ENCODE data around the gene ECSIT.

Gene ECSIT

DNA sequence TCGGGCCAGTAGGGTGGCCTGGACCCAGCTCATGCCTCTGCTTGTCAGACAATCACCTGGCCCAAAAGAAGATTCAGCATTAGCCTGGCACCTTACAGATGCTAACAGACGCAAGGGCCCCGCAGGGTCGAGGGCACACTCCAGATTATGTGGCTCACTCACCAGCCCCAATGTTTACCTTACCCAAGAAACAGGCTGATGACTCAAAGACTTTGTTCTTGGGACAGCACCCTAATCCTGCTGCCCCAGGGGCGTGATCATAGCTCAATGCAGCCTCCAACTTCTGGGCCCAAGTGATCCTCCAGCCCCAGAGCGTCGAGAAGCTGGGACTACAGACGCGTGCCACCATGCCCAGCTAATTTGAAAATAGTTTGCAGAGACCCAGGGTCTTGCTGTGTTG, 9.8 kb downstream of the ECSIT start:
- H3K27me3 ChIP-seq (ENCODE audit: insufficient read depth, low read length, poor library complexity, severe bottlenecking), result no peaks in the 10 kb centered on the region
- H3K36me3 ChIP-seq (ENCODE audit: insufficient read depth, low read length), result no peaks in the 10 kb centered on the region
- no peak overlapping the region for H3K4me2 ChIP-seq (ENCODE audit: low read depth, low read length, poor library complexity, severe bottlenecking)
- no peaks in the 10 kb centered on the region for H4K20me1 ChIP-seq (ENCODE audit: insufficient read depth, low read length, poor library complexity, severe bottlenecking)
- H3F3A ChIP-seq (ENCODE audit: low read depth), result no peaks in the 10 kb centered on the region
- H3K9me2 ChIP-seq (replicated peaks; ENCODE audit: low read depth, low read length), result no peaks in the 10 kb centered on the region
- no peaks in the 10 kb centered on the region for H3K4me1 ChIP-seq (ENCODE audit: insufficient read depth, low read length, poor library complexity, severe bottlenecking)
- TF ChIP-seq, protein P1, sequence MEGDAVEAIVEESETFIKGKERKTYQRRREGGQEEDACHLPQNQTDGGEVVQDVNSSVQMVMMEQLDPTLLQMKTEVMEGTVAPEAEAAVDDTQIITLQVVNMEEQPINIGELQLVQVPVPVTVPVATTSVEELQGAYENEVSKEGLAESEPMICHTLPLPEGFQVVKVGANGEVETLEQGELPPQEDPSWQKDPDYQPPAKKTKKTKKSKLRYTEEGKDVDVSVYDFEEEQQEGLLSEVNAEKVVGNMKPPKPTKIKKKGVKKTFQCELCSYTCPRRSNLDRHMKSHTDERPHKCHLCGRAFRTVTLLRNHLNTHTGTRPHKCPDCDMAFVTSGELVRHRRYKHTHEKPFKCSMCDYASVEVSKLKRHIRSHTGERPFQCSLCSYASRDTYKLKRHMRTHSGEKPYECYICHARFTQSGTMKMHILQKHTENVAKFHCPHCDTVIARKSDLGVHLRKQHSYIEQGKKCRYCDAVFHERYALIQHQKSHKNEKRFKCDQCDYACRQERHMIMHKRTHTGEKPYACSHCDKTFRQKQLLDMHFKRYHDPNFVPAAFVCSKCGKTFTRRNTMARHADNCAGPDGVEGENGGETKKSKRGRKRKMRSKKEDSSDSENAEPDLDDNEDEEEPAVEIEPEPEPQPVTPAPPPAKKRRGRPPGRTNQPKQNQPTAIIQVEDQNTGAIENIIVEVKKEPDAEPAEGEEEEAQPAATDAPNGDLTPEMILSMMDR (conservative IDR thresholded peaks at IDR 0.05; ENCODE audit: low read length), result no peak
- no peak for TF ChIP-seq EZH2phosphoT487 (IDR thresholded peaks at IDR 0.05; ENCODE audit: borderline replicate concordance)
- H3K79me2 ChIP-seq (ENCODE audit: insufficient read depth, low read length), result no peaks in the 10 kb centered on the region
- H2AFZ ChIP-seq (ENCODE audit: low read length), result no peak overlapping the region
- no peaks in the 10 kb centered on the region for H3K9me3 ChIP-seq (ENCODE audit: insufficient read depth, low read depth, low read length)
- no peak overlapping the region for H3K9ac ChIP-seq (ENCODE audit: low read depth, low read length, poor library complexity, severe bottlenecking)
- H3K4me3 ChIP-seq (ENCODE audit: low read length, poor library complexity, severe bottlenecking), result no peak overlapping the region

DNA sequence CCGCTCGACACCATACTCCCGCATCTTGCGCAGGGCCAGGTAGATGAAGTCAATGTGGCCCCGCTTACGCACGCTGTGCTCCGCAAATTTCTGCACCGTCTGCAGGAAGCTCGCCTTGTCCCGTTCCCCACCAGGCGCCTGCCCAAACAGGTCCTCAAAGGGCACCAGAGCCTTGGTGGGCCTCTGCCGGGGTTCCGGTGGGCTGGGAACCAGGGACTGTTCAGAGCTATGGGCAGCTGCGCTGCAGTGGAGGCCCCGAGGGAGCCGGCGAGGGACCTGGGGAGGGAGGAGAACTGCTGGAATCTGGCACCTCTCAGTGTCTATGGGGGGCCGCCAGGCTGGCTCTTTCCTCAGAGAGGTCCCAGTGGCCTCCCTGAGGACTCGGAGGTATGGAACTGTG, 15.0 kb downstream of the ECSIT start:
- no peak overlapping the region for H3K4me3 ChIP-seq (ENCODE audit: low read length, poor library complexity, severe bottlenecking)
- H3K9ac ChIP-seq (ENCODE audit: low read depth, low read length, poor library complexity, severe bottlenecking), result no peak overlapping the region
- H3K4me1 ChIP-seq (ENCODE audit: insufficient read depth, low read length, poor library complexity, severe bottlenecking), result no peaks in the 10 kb centered on the region
- no peak overlapping the region for H3K4me2 ChIP-seq (ENCODE audit: low read depth, low read length, poor library complexity, severe bottlenecking)
- H4K20me1 ChIP-seq (ENCODE audit: insufficient read depth, low read length, poor library complexity, severe bottlenecking), result no peaks in the 10 kb centered on the region
- H3F3A ChIP-seq (ENCODE audit: low read depth), result no peaks in the 10 kb centered on the region
- H3K9me3 ChIP-seq (ENCODE audit: insufficient read depth, low read depth, low read length), result no peaks in the 10 kb centered on the region
- no peaks in the 10 kb centered on the region for H3K36me3 ChIP-seq (ENCODE audit: insufficient read depth, low read length)
- H3K9me2 ChIP-seq (replicated peaks; ENCODE audit: low read depth, low read length), result no peaks in the 10 kb centered on the region
- no peak overlapping the region for H2AFZ ChIP-seq (ENCODE audit: low read length)
- H3K27me3 ChIP-seq (ENCODE audit: insufficient read depth, low read length, poor library complexity, severe bottlenecking), result no peaks in the 10 kb centered on the region
- TF ChIP-seq EZH2phosphoT487 (IDR thresholded peaks at IDR 0.05; ENCODE audit: borderline replicate concordance), result no peak
- TF ChIP-seq, protein P1 (conservative IDR thresholded peaks at IDR 0.05; ENCODE audit: low read length), result no peak
- H3K79me2 ChIP-seq (ENCODE audit: insufficient read depth, low read length), result no peaks in the 10 kb centered on the region

DNA sequence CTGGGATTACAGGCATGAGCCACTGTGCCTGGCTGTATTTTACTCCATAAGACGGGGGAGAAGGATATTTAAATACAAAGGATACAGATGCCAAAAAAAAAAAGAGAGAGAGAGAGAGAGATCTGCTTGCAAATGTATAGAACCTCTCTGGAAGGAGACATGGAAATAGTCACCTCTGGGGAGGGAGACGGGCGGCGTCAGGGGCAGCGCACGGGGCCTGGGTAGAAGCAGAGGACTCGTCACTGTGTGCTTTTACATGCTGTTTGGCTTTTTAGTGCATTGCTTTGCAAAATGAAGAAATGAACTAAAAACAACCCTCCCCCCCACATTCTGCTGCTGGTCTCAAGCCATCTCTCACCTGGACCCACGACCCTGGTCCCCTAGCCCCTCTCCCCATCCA, 18.5 kb downstream of the ECSIT start:
- Histone ChIP-seq H3K9ac (ENCODE audit: low read depth, low read length, poor library complexity, severe bottlenecking) (no peak overlapping the region), H3K4me3 (ENCODE audit: low read length, poor library complexity, severe bottlenecking) (no peak overlapping the region), H3K36me3 (ENCODE audit: insufficient read depth, low read length) (no peaks in the 10 kb centered on the region), H3K27me3 (ENCODE audit: insufficient read depth, low read length, poor library complexity, severe bottlenecking) (no peaks in the 10 kb centered on the region), H2AFZ (ENCODE audit: low read length) (no peak overlapping the region), H3F3A (ENCODE audit: low read depth) (no peaks in the 10 kb centered on the region), H3K79me2 (ENCODE audit: insufficient read depth, low read length) (peaks cover 12% of the 10 kb centered on the region), H4K20me1 (ENCODE audit: insufficient read depth, low read length, poor library complexity, severe bottlenecking) (no peaks in the 10 kb centered on the region), H3K4me2 (ENCODE audit: low read depth, low read length, poor library complexity, severe bottlenecking) (no peak overlapping the region), H3K9me2 (replicated peaks; ENCODE audit: low read depth, low read length) (no peaks in the 10 kb centered on the region), H3K4me1 (ENCODE audit: insufficient read depth, low read length, poor library complexity, severe bottlenecking) (peaks cover 5% of the 10 kb centered on the region), H3K9me3 (ENCODE audit: insufficient read depth, low read depth, low read length) (no peaks in the 10 kb centered on the region)
- TF ChIP-seq EZH2phosphoT487 (IDR thresholded peaks at IDR 0.05; ENCODE audit: borderline replicate concordance), result no peak
- TF ChIP-seq, protein P1 (conservative IDR thresholded peaks at IDR 0.05; ENCODE audit: low read length), result no peak

All from Loucy (cell line).